H1 (cell line): ENCODE results near the gene PAPOLG. TPM values are rescaled to one million over a fixed set of nuclear protein-coding genes. Genes with fewer than 3 reads are reported as not detected.

Experiments
- HDAC6 ChIP-seq: IDR thresholded peaks from one replicate; pipeline ENCODE4 v1.7.1; 2012; ENCODE audit warnings: low read depth, mild to moderate bottlenecking, inconsistent platforms, low read length, moderate library complexity
- RAD21 ChIP-seq, 2 experiments: IDR thresholded peaks in 1 of 2; conservative IDR thresholded peaks in 1 of 2; 2 replicates each; pipeline ENCODE4 v1.6.1; 2011; ENCODE audit warnings: low read depth in 2 of 2, low read length in 2 of 2, improper control_type of control experiment in 1 of 2, inconsistent platforms in 1 of 2, mild to moderate bottlenecking in 1 of 2, moderate library complexity in 1 of 2
- RFX5 ChIP-seq: IDR thresholded peaks from 2 replicates; pipeline ENCODE4 v1.6.1; 2011; ENCODE audit warnings: low read depth, low read length, improper control_type of control experiment, borderline replicate concordance
- polyA plus RNA-seq, 7 experiments: library from polyadenylated mRNA; depleted of rRNA in 3 of 7; stranded (reverse) in 5 of 7; unstranded in 2 of 7; fragments of >200 nt in 5 of 7; fragments of 200-250 nt in 2 of 7; gene quantifications; 1 replicate in 5 of 7; 2 replicates in 1 of 7; 4 replicates in 1 of 7; pipeline versions ENCODE4 v1.2.1 to v1.2.3, GENCODE V29; 2011 to 2013; ENCODE audit warnings: missing spikeins in 2 of 7, mixed read lengths in 2 of 7
- total RNA-seq: library from RNA; stranded (reverse); fragmentation: NEBNext Ultra II Directional; extraction: Animal tissue kit (Norgen Biotek cat#: 25700); gene quantifications from 2 replicates; pipeline ENCODE4 v1.2.1, GENCODE V29; 2021
- TF ChIP-seq, protein P1 (sequence below): fragments of 300-600 bp; sonication (generic); IDR thresholded peaks from 2 replicates; pipeline ENCODE4 v1.7.1; 2012; ENCODE audit warnings: low read length, moderate library complexity, mild to moderate bottlenecking, inconsistent platforms; ENCODE audit not compliant: insufficient replicate concordance

Gene PAPOLG
- total and polyA plus RNA-seq, 2 of the 8 experiments (the other 6 are each of a cell fraction or from before 2014, with no cell fraction given) = 6.5 to 21.5 TPM

DNA sequence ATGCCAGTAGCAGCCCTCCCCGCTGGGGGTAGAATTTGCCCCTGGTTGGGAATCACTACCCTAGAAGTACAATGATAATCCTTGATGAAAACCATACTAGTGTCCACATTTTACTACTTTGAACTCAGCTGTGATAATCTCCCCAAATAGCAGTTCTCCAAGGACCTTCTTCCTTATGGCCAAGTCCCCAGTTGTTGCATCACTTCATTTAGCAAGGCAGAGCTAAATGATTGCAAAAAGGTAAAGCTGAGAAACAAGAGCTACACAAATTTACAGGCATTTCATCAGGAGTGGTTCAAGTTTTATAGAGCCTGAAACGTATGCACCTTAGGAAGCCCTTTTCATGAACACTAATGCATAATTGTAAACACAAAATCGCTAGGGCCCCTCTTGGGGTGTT, 80.4 kb downstream of the PAPOLG start (continued):
- TF ChIP-seq RAD21 (IDR thresholded peaks at IDR 0.05 in 1 of 2, conservative IDR thresholded peaks at IDR 0.05 in 1 of 2; ENCODE audit: low read depth in 2 of 2, low read length in 2 of 2) = no peak
- TF ChIP-seq RFX5 = no peak
- TF ChIP-seq HDAC6 = no peak
- TF ChIP-seq, protein P1, sequence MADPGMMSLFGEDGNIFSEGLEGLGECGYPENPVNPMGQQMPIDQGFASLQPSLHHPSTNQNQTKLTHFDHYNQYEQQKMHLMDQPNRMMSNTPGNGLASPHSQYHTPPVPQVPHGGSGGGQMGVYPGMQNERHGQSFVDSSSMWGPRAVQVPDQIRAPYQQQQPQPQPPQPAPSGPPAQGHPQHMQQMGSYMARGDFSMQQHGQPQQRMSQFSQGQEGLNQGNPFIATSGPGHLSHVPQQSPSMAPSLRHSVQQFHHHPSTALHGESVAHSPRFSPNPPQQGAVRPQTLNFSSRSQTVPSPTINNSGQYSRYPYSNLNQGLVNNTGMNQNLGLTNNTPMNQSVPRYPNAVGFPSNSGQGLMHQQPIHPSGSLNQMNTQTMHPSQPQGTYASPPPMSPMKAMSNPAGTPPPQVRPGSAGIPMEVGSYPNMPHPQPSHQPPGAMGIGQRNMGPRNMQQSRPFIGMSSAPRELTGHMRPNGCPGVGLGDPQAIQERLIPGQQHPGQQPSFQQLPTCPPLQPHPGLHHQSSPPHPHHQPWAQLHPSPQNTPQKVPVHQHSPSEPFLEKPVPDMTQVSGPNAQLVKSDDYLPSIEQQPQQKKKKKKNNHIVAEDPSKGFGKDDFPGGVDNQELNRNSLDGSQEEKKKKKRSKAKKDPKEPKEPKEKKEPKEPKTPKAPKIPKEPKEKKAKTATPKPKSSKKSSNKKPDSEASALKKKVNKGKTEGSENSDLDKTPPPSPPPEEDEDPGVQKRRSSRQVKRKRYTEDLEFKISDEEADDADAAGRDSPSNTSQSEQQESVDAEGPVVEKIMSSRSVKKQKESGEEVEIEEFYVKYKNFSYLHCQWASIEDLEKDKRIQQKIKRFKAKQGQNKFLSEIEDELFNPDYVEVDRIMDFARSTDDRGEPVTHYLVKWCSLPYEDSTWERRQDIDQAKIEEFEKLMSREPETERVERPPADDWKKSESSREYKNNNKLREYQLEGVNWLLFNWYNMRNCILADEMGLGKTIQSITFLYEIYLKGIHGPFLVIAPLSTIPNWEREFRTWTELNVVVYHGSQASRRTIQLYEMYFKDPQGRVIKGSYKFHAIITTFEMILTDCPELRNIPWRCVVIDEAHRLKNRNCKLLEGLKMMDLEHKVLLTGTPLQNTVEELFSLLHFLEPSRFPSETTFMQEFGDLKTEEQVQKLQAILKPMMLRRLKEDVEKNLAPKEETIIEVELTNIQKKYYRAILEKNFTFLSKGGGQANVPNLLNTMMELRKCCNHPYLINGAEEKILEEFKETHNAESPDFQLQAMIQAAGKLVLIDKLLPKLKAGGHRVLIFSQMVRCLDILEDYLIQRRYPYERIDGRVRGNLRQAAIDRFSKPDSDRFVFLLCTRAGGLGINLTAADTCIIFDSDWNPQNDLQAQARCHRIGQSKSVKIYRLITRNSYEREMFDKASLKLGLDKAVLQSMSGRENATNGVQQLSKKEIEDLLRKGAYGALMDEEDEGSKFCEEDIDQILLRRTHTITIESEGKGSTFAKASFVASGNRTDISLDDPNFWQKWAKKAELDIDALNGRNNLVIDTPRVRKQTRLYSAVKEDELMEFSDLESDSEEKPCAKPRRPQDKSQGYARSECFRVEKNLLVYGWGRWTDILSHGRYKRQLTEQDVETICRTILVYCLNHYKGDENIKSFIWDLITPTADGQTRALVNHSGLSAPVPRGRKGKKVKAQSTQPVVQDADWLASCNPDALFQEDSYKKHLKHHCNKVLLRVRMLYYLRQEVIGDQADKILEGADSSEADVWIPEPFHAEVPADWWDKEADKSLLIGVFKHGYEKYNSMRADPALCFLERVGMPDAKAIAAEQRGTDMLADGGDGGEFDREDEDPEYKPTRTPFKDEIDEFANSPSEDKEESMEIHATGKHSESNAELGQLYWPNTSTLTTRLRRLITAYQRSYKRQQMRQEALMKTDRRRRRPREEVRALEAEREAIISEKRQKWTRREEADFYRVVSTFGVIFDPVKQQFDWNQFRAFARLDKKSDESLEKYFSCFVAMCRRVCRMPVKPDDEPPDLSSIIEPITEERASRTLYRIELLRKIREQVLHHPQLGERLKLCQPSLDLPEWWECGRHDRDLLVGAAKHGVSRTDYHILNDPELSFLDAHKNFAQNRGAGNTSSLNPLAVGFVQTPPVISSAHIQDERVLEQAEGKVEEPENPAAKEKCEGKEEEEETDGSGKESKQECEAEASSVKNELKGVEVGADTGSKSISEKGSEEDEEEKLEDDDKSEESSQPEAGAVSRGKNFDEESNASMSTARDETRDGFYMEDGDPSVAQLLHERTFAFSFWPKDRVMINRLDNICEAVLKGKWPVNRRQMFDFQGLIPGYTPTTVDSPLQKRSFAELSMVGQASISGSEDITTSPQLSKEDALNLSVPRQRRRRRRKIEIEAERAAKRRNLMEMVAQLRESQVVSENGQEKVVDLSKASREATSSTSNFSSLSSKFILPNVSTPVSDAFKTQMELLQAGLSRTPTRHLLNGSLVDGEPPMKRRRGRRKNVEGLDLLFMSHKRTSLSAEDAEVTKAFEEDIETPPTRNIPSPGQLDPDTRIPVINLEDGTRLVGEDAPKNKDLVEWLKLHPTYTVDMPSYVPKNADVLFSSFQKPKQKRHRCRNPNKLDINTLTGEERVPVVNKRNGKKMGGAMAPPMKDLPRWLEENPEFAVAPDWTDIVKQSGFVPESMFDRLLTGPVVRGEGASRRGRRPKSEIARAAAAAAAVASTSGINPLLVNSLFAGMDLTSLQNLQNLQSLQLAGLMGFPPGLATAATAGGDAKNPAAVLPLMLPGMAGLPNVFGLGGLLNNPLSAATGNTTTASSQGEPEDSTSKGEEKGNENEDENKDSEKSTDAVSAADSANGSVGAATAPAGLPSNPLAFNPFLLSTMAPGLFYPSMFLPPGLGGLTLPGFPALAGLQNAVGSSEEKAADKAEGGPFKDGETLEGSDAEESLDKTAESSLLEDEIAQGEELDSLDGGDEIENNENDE = no peak
- TF ChIP-seq, all 59 proteins: peak for 0
